ENCODE data around the gene CFL2.
"Not testable (repeated sequence)": the region's sequence is repeated elsewhere in the genome, so short reads cannot be mapped to it uniquely, and the experiment has no call there.

CFL2 gene

GRCh38 chr14:34714320-34715126, at the start of gene CFL2:
CFL2 (minus strand) TSS chr14:34714593; CDS start chr14:34714540, 53 bp downstream.
- peak; percentile 54 for DNase-seq (ENCODE audit: low read depth)

- DNase-seq (ENCODE audit: low read depth), result no peak
These were observed 40.8 kb upstream of the CFL2 start for GRCh38 chr14:34755215-34755614.

DNA sequence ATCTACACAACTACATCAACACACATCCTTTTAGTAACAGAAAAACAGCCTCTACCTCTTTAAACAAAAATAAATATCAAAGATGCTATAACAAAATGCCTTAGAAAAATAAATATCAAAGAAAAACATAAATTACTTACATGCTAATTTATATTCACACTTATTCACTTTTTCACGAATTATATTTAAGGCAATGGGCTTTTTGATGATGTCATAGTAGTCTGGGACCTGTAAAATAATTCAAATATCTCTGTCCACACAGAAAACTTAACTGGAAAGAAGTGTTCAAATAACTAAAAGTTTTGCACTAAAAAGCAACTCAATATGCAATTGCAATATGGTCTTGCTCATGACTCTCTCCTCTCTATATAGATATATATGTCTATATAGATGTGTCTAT, 40.3 kb upstream of the CFL2 start:
- DNase-seq (ENCODE audit: low read depth), result no peak

- DNase-seq (ENCODE audit: low read depth), result peak; percentile 15
These were observed 36.3 kb upstream of the CFL2 start for GRCh38 chr14:34750670-34751069.

- no peak for DNase-seq (ENCODE audit: low read depth)
These were observed 35.8 kb upstream of the CFL2 start for GRCh38 chr14:34750233-34750632.

- DNase-seq (ENCODE audit: low read depth), result no peak
These were observed 35.0 kb upstream of the CFL2 start for GRCh38 chr14:34749408-34749807.

DNA sequence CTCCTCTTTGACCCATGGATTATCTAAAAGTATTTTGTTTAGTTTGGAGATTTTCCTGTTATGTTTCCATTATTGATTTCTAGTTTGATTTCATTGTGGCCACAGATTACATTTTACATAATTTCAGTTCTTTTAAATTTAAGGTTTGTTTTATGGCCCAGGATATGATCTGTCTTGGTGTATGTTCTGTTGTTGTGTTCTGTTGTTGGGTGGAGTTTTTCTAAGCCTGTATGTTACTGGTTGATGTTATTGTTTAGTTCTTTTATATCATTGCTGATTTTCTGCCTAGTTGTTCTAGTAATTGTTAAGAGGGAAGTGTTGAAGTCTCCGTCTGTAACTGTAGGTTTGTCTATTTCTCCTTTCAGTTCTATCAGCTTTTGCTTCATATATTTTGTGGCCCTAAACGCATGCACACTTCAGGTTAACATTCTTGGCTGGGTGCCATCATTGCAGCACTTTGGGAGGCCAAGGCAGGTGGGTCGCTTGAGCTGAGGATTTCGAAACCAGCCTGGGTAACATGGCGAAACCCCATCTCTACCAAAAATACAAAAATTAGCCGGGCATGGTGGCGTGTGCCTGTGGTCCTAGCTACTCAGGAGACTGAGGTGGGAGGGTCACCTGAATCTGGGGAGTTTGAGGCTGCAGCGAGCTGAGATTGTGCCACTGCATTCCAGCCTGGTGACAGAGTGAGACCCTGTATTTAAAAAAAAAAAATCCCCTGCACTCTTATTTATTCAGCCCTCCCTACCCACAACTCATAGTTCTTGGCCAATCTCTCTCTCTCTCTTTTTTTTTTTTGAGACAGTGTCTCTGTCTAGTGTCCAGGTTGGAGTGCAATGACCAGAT, 28.1 kb upstream of the CFL2 start:
- DNase-seq (ENCODE audit: low read depth), result no peak

DNA sequence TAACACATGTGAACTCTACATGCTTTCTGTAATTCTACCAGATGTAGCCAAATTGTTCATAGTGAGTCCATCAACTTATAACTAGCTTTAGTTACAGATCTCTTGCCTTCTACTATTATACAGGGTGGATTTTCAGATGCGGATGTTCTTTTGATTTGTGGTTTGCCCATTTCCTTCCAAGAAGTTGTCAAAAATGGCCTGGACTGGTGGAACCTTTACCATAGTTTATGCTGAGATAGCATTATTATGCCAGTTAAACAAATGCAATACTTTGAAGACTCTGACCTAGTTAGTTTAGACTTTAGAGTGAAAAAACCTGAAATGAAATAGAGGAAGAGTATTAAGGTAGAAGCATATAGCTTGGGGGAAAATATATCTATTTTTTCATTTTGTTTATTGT, 27.4 kb upstream of the CFL2 start:
- DNase-seq (ENCODE audit: low read depth), result no peak

GRCh38 chr14:34740139-34740538, 25.7 kb upstream of the CFL2 start:
- not testable (repeated sequence) for DNase-seq (ENCODE audit: low read depth)

- DNase-seq (ENCODE audit: low read depth), result not testable (repeated sequence)
These were observed 22.7 kb upstream of the CFL2 start for GRCh38 chr14:34737079-34737478.

- DNase-seq (ENCODE audit: low read depth), result no peak
These were observed 18.9 kb upstream of the CFL2 start for GRCh38 chr14:34733245-34733644.

GRCh38 chr14:34732802-34733201, 18.4 kb upstream of the CFL2 start:
- no peak for DNase-seq (ENCODE audit: low read depth)

DNA sequence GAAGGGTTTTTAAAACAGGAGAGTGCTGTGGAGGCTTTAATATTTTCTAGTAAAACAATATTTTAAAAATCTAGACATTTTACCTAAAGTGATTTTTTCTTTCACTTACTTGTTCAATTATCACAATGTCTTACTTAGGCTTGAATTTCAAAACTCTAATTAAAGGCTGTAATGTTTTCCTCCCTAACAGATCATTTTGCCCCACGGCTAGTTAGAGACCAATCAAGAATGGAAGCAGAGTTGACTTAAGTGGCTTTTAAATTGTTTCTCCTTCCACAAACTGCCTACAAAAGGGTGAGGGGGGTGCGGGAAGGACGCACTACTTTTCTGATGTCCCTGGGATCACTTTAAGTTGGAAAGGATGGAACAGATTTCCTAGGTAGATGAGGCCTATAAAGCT, 9.5 kb upstream of the CFL2 start:
- no peak for DNase-seq (ENCODE audit: low read depth)

DNA sequence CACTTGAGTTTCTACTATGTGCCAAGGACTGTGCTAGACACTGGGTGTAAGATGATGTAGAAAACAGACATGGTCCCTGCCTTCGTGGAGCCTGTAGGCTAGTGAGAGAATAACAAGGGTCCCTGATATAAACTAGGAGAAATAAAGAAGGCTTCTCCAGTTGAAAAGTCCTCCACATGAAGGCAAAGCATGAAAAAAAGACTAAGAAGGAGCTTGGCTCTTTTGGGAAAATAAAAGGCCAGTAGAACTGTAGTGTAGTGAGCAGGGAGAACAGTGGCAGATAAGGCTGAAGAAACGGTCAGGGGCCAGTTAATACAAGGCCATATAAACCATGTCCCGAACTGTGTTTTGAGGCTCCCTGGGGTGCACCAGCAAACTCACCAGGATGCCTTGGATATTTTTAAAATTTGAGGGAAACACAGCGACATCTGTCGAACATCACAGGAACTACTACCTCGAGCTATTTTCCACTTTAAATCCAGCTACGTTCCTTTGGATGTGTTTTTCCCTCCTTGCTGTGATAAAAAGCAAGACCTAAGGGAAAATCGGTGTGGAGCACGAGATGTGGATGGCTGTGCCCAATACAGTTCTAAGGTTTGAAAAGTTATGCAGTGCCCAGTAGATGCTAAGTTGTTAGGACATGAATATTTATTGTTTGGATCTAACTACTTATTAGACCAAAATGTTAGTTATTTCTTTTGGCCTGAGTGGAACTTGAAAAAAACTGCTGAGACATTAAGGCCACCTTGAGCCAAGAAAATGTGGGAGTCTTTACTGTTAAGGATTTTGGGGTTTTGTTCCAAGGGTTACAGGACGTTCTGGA, 8.5 kb upstream of the CFL2 start:
- peak; percentile 39 for DNase-seq (ENCODE audit: low read depth)

- DNase-seq (ENCODE audit: low read depth), result no peak
These were observed 6.7 kb upstream of the CFL2 start for GRCh38 chr14:34721129-34721528.

- DNase-seq (ENCODE audit: low read depth), result no peak
These were observed 4.4 kb upstream of the CFL2 start for GRCh38 chr14:34718750-34719304.

DNA sequence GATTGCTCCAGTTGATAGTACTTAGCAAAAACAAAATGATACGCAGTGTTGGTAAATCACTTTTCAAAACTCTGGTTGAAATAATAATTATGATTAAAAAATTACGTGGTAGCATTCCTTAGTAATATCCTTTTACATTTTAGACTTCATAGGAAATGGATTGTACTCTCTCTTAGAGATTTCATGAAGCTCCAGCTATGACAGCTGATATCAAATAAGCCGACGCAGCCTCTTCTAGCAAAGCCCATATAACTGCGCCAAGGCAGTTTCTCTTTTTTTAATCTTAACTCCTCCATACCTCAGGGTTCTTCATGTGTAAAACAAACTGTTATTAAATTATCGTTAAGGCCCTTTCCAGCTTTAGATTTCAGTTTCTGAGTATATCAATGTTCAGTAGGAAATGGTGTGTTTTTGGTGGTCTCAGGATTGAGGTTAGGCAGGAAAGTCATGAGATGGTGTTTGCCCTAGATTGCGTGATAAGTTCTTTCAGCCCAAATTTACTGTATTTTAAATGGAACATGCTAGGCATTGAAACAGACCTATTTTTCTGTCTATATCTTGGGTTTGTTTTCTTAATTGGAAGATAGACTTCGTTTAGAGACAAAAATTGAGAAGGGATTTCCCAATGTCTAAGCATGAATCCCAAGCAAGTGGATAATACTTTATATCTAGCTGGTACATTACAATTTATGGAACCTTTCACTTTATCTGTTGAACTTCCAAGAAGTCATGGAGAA, 902 bp upstream of the CFL2 start:
- no peak for DNase-seq (ENCODE audit: low read depth)

GRCh38 chr14:34713681-34714319, 593 bp downstream of the CFL2 start:
- DNase-seq (ENCODE audit: low read depth), result peak; percentile 65

- DNase-seq (ENCODE audit: low read depth), result no peak
These were observed 1.2 kb downstream of the CFL2 start for GRCh38 chr14:34713122-34713680.

Measured in GM04504 (cell line).